ENCODE measurements around the gene LENEP. TPM values are rescaled to one million over a fixed set of nuclear protein-coding genes. Genes with fewer than 3 reads are reported as not detected.

The LENEP gene
- total RNA-seq, 1 experiment from 2014 or later: 2.8 TPM

- no peak for TF ChIP-seq CTCF (conservative IDR thresholded peaks at IDR 0.05)
- Histone ChIP-seq H3K4ac (ENCODE audit: low read depth, low read length) (no peak overlapping the region), H3K14ac (ENCODE audit: insufficient read depth, low read length) (no peak overlapping the region; the same call in 1 of the 2 replicates), H3K4me2 (ENCODE audit: insufficient read depth, insufficient read length, low read length) (peak overlapping the region; percentile 77), H4K20me1 (ENCODE audit: control insufficient read depth, insufficient read depth, insufficient read length) (peaks cover 2% of the 10 kb centered on the region), H2BK120ac (ENCODE audit: low read depth, low read length, poor library complexity, severe bottlenecking) (no peak overlapping the region), H2BK5ac (ENCODE audit: insufficient read length, low read length) (no peak overlapping the region), H2BK15ac (ENCODE audit: low read depth, low read length) (no peak overlapping the region), H3K27me3 (ENCODE audit: insufficient read depth, low read length) (no peaks in the 10 kb centered on the region), H2BK20ac (ENCODE audit: low read depth, low read length, poor library complexity, severe bottlenecking) (no peak overlapping the region), H2AFZ (ENCODE audit: low read length) (no peak overlapping the region), H3T11ph (ENCODE audit: low read length) (no peak overlapping the region), H3K18ac (ENCODE audit: insufficient read length, low read depth, low read length) (no peak overlapping the region), H3K4me1 (ENCODE audit: insufficient read depth, low read length) (peaks cover 4% of the 10 kb centered on the region; the same call in 1 of the 2 replicates), H3K79me2 (ENCODE audit: insufficient read depth, low read length) (peaks cover 10% of the 10 kb centered on the region; the same call in 1 of the 2 replicates), H4K8ac (replicated peaks; ENCODE audit: insufficient read length, low read depth, low read length) (no peak overlapping the region), H4K5ac (ENCODE audit: insufficient read length, low read depth, low read length) (no peak overlapping the region), H3K23me2 (ENCODE audit: insufficient read length, low read depth, low read length, poor library complexity, severe bottlenecking) (peaks cover 30% of the 10 kb centered on the region), H3K79me1 (ENCODE audit: insufficient read depth, low read depth, low read length, poor library complexity, severe bottlenecking) (peaks cover 7% of the 10 kb centered on the region), H3K23ac (ENCODE audit: insufficient read length, low read depth, low read length) (no peak overlapping the region), H2BK12ac (ENCODE audit: insufficient read length, low read depth, low read length) (no peak overlapping the region), H3K56ac (ENCODE audit: insufficient read length, low read depth, low read length) (no peak overlapping the region), H3K27ac (ENCODE audit: insufficient read length, low read depth, low read length) (no peak overlapping the region), H3K9ac (ENCODE audit: extremely low read depth, insufficient read length, low read length) (peak overlapping the region; percentile 59), H4K91ac (ENCODE audit: insufficient read length, low read depth, low read length) (no peak overlapping the region), H3K9me3 (ENCODE audit: control insufficient read depth, low read depth, low read length) (no peaks in the 10 kb centered on the region), H2AK5ac (ENCODE audit: insufficient read length, low read length) (no peak overlapping the region)
- peaks cover 43 to 46% of the 10 kb centered on the region in 2 experiments for H3K4me1 Mint-ChIP-seq
- H3K27ac Mint-ChIP-seq: peak overlapping the region; percentile 19 to 95 (median 74); a peak in 5 of 7 replicates
- H3K9me3 Mint-ChIP-seq: no peaks in the 10 kb centered on the region
- no peak for DNase-seq
- H3K27me3 Mint-ChIP-seq (ENCODE audit: low read depth): no peaks in the 10 kb centered on the region
- peak overlapping the region in 1 of 2 experiments; percentile 96; a peak in 4 of 5 replicates for H3K4me3 Mint-ChIP-seq
- H3K36me3 Mint-ChIP-seq (ENCODE audit: insufficient read depth in 1 of 3, low read depth in 3 of 3): peaks cover 36 to 55% (median 47%) of the 10 kb centered on the region in 3 experiments
- no CpG with 5 or more reads among the region's 3 CpGs for WGBS (ENCODE audit: extremely low coverage, insufficient read length, low lambda C conversion rate)
These were observed 24.7 kb upstream of the LENEP start for GRCh38 chr1:154968731-154969130.
